Stimulated activated CD4-positive, alpha-beta T cell treated with anti-CD3 and anti-CD28 coated beads, Interleukin-12 subunit alpha, Interleukin-12 subunit beta, amount 100 ng/mL, for 4 hours (primary cell): ENCODE measurements around the gene MAGEA2.
"Not testable (repeated sequence)": the region's sequence is repeated elsewhere in the genome, so short reads cannot be mapped to it uniquely, and the experiment has no call there.

Source experiments
- DNase-seq: peaks from one replicate; pipeline ENCODE4 v3.0.0-alpha.2; 2020

MAGEA2 gene

GRCh38 chrX:152753686-152754650, at the start of gene MAGEA2:
MAGEA2 (minus strand) TSS chrX:152753842; CDS start chrX:152751363, 2,479 bp downstream.
- DNase-seq: not testable (repeated sequence)

- no peak for DNase-seq
These were observed 45.3 kb upstream of the MAGEA2 start for GRCh38 chrX:152798945-152799344.

DNA sequence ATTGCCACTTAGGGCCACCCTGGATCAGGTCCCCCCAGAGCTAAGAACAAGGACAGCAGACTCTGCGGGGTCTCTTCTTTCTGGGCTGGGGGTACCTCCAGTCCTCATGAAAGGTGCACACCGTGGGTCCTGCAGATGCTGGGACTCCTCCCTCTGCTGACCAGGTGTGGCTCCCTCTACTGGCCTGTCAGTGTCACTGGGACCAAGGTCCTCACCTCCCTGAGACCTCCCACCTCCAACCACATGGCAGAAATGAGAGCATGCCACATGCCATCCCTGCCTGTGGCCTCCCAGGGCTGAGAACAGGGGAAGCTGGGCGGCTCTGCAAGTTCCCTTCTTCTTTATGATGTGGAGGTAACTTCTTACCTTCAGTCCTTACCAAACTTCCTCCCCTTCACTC, 33.4 kb upstream of the MAGEA2 start:
- DNase-seq: not testable (repeated sequence)

- DNase-seq: not testable (repeated sequence)
These were observed 16.1 kb upstream of the MAGEA2 start, which contains the start of gene MAGEA6 for GRCh38 chrX:152769549-152770289. MAGEA6 (minus strand) TSS chrX:152769689; CDS start chrX:152767650, 2,039 bp downstream.

GRCh38 chrX:152766562-152766961, 12.9 kb upstream of the MAGEA2 start:
- DNase-seq: not testable (repeated sequence)

- not testable (repeated sequence) for DNase-seq
These were observed 7.9 kb upstream of the MAGEA2 start for GRCh38 chrX:152761582-152761981.

GRCh38 chrX:152759544-152759943, 5.9 kb upstream of the MAGEA2 start:
- not testable (repeated sequence) for DNase-seq

DNA sequence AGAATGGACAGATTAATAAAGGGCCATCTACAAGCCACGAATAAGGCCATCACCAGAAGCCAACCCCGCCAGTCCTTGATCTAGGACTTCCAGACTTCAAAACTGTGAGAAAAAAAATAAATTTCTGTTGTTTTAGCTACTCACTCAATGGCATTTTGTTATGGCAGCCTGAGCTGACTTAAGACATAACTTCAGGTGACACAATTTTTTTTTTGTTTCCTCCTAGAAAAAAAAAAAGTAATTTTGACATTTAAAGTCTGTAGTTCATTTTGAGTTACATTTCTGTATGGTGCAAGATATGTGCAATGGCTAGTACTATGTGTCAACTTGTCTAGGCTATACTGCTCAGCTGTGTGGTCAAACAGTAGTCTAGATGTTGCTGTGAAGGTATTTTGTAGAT, 5.3 kb upstream of the MAGEA2 start, which contains the start of gene CSAG3:
CSAG3 (plus strand) TSS at position 301 of the 400 bp plus-strand sequence.
- not testable (repeated sequence) for DNase-seq

- not testable (repeated sequence) for DNase-seq
These were observed 1.2 kb upstream of the MAGEA2 start for GRCh38 chrX:152754871-152755270.

- no peak for DNase-seq
These were observed 15.1 kb downstream of the MAGEA2 start for GRCh38 chrX:152738560-152738959.

- not testable (repeated sequence) for DNase-seq
These were observed 17.1 kb downstream of the MAGEA2 start for GRCh38 chrX:152736528-152736927.

DNA sequence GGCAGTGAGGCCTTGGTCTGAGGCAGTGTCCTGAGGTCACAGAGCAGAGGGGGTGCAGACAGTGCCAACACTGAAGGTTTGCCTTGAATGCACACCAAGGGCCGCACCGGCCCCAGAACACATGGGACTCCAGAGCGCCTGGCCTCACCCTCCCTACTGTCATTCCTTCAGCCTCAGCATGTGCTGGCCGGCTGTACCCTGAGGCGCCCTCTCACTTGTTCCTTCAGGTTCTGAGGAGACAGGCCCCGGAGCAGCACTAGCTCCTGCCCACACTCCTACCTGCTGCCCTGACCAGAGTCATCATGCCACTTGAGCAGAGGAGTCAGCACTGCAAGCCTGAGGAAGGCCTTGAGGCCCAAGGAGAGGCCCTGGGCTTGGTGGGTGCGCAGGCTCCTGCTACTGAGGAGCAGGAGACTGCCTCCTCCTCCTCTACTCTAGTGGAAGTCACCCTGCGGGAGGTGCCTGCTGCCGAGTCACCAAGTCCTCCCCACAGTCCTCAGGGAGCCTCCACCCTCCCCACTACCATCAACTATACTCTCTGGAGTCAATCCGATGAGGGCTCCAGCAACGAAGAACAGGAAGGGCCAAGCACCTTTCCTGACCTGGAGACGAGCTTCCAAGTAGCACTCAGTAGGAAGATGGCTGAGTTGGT, 17.7 kb downstream of the MAGEA2 start:
- DNase-seq: no peak

DNA sequence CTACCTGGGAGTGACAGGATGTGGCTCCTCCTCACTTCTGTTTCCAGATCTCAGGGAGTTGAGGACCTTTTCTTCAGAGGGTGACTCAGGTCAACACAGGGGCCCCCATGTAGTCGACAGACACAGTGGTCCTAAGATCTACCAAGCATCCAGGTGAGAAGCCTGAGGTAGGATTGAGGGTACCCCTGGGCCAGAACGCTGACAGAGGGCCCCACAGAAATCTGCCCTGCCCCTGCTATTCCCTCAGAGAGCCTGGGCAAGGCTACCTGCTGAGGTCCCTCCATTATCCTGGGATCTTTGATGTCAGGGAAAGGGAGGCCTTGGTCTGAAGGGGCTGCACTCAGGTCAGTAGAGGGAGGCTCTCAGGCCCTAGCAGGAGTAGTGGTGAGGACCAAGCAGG, 18.5 kb downstream of the MAGEA2 start:
- DNase-seq: no peak

GRCh38 chrX:152734143-152734858, 19.3 kb downstream of the MAGEA2 start:
- not testable (repeated sequence) for DNase-seq

- no peak for DNase-seq
These were observed 20.2 kb downstream of the MAGEA2 start, which contains the start of the genes CSAG1 and MAGEA12 for GRCh38 chrX:152733261-152733975. CSAG1 (minus strand) TSS chrX:152733721; CDS start chrX:152732460, 1,261 bp downstream. MAGEA12 (plus strand) TSS chrX:152733757; CDS start chrX:152736162, 2,405 bp downstream.

DNA sequence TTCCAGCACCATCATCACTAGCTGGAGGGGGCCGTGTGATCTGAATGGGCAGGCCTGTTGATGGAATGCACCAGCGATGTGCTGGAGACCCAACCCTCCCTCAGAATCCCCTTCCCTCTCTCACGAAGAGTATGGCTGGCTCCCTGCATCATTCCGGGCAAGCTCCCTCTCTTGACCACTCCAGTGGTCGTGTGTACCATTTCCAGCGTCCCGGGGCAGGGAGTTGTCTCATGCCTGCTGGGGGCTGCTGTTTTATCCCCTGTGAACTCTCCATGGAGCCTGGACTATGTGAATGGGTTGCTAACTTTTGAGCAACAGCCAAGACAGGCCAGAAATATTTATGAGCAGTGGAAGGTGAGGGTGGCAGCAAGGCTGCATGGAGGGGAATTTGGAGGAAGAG, 28.2 kb downstream of the MAGEA2 start:
- DNase-seq: no peak

DNA sequence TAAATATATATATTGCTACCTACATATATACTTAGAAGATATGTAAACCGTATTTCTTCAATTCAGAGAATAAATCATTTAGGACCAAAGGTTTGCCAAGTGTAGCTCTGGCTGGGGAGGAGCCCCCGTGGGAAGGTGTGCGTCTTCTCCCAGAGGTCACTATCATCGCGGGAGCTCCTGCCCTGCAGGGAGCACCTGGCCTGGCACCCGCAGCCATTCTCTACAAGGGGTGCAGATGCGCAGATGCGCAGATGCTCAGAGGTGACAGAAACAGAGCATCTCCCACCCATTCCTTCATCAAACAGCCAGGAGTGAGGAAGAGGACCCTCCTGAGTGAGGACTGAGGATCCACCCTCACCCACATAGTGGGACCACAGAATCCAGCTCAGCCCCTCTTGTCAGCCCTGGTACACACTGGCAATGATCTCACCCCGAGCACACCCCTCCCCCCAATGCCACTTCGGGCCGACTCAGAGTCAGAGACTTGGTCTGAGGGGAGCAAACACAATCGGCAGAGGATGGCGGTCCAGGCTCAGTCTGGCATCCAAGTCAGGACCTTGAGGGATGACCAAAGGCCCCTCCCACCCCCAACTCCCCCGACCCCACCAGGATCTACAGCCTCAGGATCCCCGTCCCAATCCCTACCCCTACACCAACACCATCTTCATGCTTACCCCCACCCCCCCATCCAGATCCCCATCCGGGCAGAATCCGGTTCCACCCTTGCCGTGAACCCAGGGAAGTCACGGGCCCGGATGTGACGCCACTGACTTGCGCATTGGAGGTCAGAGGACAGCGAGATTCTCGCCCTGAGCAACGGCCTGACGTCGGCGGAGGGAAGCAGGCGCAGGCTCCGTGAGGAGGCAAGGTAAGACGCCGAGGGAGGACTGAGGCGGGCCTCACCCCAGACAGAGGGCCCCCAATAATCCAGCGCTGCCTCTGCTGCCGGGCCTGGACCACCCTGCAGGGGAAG, 39.5 kb downstream of the MAGEA2 start, which contains the start of gene MAGEA2B:
MAGEA2B (plus strand) TSS at position 814 of the 973 bp plus-strand sequence. CDS start 2,479 bp downstream, outside the sequence.
- not testable (repeated sequence) for DNase-seq

DNA sequence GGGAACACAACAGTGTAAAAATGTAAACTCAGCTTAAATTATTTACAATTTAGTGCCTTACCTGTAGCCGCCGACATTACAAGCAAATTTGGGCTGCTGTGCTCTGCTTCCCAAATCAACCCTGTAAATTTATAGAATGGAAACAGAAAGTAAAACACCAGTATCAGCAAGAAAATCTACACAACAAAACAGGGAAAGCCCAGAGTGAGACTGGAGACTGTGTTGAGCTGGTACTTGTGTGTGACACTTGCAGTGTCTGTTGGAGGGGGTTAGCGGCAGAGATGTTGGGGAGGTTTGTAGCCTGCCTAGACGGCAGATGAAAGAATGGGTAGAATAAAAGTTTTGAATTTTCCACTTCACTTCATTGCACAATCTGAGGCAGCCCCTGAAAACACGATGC, 40.4 kb downstream of the MAGEA2 start:
- DNase-seq: not testable (repeated sequence)

- DNase-seq: not testable (repeated sequence)
These were observed 44.5 kb downstream of the MAGEA2 start, which contains the start of gene CSAG2 for GRCh38 chrX:152709173-152709572. CSAG2 (minus strand) TSS chrX:152709273; CDS start chrX:152709112, 161 bp downstream.

GRCh38 chrX:152706500-152706899, 47.1 kb downstream of the MAGEA2 start:
- not testable (repeated sequence) for DNase-seq
